Measurements from ENCODE around the gene THRAP3. TPM values are rescaled to one million over a fixed set of nuclear protein-coding genes. Genes with fewer than 3 reads are reported as not detected.

The THRAP3 gene
- total and polyA plus RNA-seq, 8 donors = 22.2 to 97.9 (median 33.6) TPM

DNA sequence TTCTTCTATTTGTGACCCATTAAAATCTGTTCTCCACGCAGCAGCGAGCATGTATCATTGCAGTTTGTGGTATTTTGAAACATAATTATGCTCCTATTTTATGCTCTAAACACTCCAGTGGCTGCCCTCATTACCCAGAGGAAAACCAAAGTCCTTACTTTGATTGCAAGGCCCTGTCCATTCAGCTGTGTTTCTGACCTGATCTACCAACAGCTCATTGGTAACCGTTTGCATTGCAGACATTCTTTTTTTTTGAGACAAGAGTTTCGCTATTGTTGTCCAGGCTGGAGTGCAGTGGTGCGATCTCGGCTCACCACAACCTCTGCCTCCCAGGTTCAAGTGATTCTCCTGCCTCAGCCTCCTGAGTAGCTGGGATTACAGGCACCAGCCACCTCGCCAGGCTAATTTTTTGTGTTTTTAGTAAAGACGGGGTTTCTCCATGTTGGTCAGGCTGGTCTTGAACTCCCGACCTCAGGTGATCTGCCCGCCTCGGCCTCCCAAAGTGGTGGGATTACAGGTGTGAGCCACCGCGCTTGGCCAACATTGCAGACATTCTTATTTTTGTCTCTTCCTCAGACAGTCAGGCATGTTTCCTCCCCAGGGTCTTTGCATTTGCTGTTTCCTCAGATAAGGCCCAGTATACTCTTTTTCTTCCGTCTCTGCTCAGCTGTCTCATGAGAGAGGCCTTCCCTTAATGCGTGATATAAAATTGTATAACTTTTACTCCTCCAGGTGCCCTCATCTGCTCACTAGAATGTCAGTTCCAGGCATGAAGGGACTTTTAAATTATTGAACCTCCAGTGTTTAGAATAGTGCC, 32.5 kb downstream of the THRAP3 start:
- Histone ChIP-seq H3K27ac (peak overlapping the region in 2 of 5 donors; percentile 72 to 80), H3K9me3 (no peaks in the 10 kb centered on the region), H3K4me1 (peaks cover 49 to 75% (median 62%) of the 10 kb centered on the region in 4 donors), H3K4me3 (no peak overlapping the region), H3K36me3 (peaks cover 3 to 34% (median 32%) of the 10 kb centered on the region in 4 donors), H3K27me3 (no peaks in the 10 kb centered on the region)
- 78 to 85% (median 80%) methylated on average over 14 to 15 of the region's 15 CpGs for WGBS, 5 donors
- intact Hi-C loops (cut with DNase I; ENCODE audit: low total_unique reads) = no loop called here
- TF ChIP-seq POLR2AphosphoS5 (IDR thresholded peaks at IDR 0.05) = no peak
- TF ChIP-seq EP300 (IDR thresholded peaks at IDR 0.05) = no peak
- TF ChIP-seq POLR2A (IDR thresholded peaks at IDR 0.05) = no peak
- TF ChIP-seq, protein P1, sequence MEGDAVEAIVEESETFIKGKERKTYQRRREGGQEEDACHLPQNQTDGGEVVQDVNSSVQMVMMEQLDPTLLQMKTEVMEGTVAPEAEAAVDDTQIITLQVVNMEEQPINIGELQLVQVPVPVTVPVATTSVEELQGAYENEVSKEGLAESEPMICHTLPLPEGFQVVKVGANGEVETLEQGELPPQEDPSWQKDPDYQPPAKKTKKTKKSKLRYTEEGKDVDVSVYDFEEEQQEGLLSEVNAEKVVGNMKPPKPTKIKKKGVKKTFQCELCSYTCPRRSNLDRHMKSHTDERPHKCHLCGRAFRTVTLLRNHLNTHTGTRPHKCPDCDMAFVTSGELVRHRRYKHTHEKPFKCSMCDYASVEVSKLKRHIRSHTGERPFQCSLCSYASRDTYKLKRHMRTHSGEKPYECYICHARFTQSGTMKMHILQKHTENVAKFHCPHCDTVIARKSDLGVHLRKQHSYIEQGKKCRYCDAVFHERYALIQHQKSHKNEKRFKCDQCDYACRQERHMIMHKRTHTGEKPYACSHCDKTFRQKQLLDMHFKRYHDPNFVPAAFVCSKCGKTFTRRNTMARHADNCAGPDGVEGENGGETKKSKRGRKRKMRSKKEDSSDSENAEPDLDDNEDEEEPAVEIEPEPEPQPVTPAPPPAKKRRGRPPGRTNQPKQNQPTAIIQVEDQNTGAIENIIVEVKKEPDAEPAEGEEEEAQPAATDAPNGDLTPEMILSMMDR (IDR thresholded peaks at IDR 0.05) = no peak
- DNase-seq = no peak

- Histone ChIP-seq H3K27ac (peak overlapping the region; percentile 48 to 80 (median 57)), H3K27me3 (no peaks in the 10 kb centered on the region), H3K4me1 (peaks cover 43 to 74% (median 58%) of the 10 kb centered on the region in 4 donors), H3K9me3 (no peaks in the 10 kb centered on the region), H3K36me3 (peaks cover 3 to 38% (median 34%) of the 10 kb centered on the region in 4 donors), H3K4me3 (no peak overlapping the region)
- 89 to 95% (median 93%) methylated on average over 2 of the region's 2 CpGs for WGBS, 5 donors
- TF ChIP-seq EP300 (IDR thresholded peaks at IDR 0.05) (no peak), POLR2AphosphoS5 (IDR thresholded peaks at IDR 0.05) (no peak), POLR2A (IDR thresholded peaks at IDR 0.05) (no peak)
- TF ChIP-seq, protein P1 (IDR thresholded peaks at IDR 0.05) = no peak
- no peak for DNase-seq
- intact Hi-C loops (cut with DNase I; ENCODE audit: low total_unique reads) = no loop called here
Observed at GRCh38 chr1:36257375-36257767, 33.1 kb downstream of the THRAP3 start.

GRCh38 chr1:36258960-36259344, 34.7 kb downstream of the THRAP3 start:
- no peak overlapping the region for H3K4me3 ChIP-seq
- peaks cover 2 to 46% (median 36%) of the 10 kb centered on the region in 4 donors for H3K36me3 ChIP-seq
- WGBS, 5 donors = 29 to 73% (median 49%) methylated on average over 1 of the region's 1 CpG
- H3K9me3 ChIP-seq = no peaks in the 10 kb centered on the region
- no peaks in the 10 kb centered on the region for H3K27me3 ChIP-seq
- peak overlapping the region in 3 of 5 donors; percentile 52 to 80 (median 72) for H3K27ac ChIP-seq
- DNase-seq = peak in 1 of 2 donors; percentile 22
- TF ChIP-seq EP300 (IDR thresholded peaks at IDR 0.05) (no peak), POLR2AphosphoS5 (IDR thresholded peaks at IDR 0.05) (no peak), POLR2A (IDR thresholded peaks at IDR 0.05) (no peak)
- TF ChIP-seq, protein P1 (IDR thresholded peaks at IDR 0.05) = no peak
- H3K4me1 ChIP-seq = peaks cover 39 to 69% (median 58%) of the 10 kb centered on the region in 4 donors
- intact Hi-C loops (cut with DNase I; ENCODE audit: low total_unique reads) = no loop called here

GRCh38 chr1:36268981-36269380, 44.7 kb downstream of the THRAP3 start:
- Histone ChIP-seq H3K9me3 (no peaks in the 10 kb centered on the region), H3K36me3 (peaks cover 5 to 46% (median 26%) of the 10 kb centered on the region in 4 donors), H3K27ac (peak overlapping the region; percentile 72 to 91 (median 75)), H3K4me3 (no peak overlapping the region), H3K4me1 (peaks cover 22 to 84% (median 55%) of the 10 kb centered on the region in 4 donors), H3K27me3 (no peaks in the 10 kb centered on the region)
- DNase-seq = peak; percentile 33 to 48
- intact Hi-C loops (cut with DNase I; ENCODE audit: low total_unique reads) = no loop called here
- 42 to 63% (median 45%) methylated on average over 6 of the region's 6 CpGs for WGBS, 5 donors
- TF ChIP-seq, protein P1 (IDR thresholded peaks at IDR 0.05) = no peak
- TF ChIP-seq EP300 (IDR thresholded peaks at IDR 0.05) (no peak), POLR2A (IDR thresholded peaks at IDR 0.05) (no peak), POLR2AphosphoS5 (IDR thresholded peaks at IDR 0.05) (no peak)
